DND-41 (cell line): ENCODE results near the gene TUBB2B.

Experiments used
- ATAC-seq: fragments of 200-7000 bp; cut with Tn5 transposase; 3 replicates; pipeline ENCODE4 v1.9.1; 2021; ENCODE audit warnings: low read depth; ENCODE audit not compliant: insufficient read depth
- DNase-seq: peaks from one replicate; pipeline ENCODE4 v3.0.0-alpha.2; 2020
- H2AFZ ChIP-seq: 2 replicates; pipeline ENCODE4 v1.6.0; 2012; ENCODE audit warnings: low read depth, low read length
- H3K27ac ChIP-seq: 2 replicates; pipeline ENCODE4 v1.5.1; 2012; ENCODE audit warnings: low read length, inconsistent platforms
- H3K27me3 ChIP-seq: fragments of 200-600 bp; sonication (generic); 2 replicates; pipeline ENCODE4 v1.6.0; 2012; ENCODE audit warnings: low read length, mild to moderate bottlenecking, inconsistent platforms; ENCODE audit not compliant: insufficient read depth, poor library complexity
- H3K36me3 ChIP-seq: 2 replicates; pipeline ENCODE4 v1.5.1; 2012; ENCODE audit warnings: low read length, inconsistent platforms; ENCODE audit not compliant: insufficient read depth
- H3K4me1 ChIP-seq: 2 replicates; pipeline ENCODE4 v1.5.1; 2012; ENCODE audit warnings: mild to moderate bottlenecking, low read length; ENCODE audit not compliant: insufficient read depth
- H3K4me2 ChIP-seq: 2 replicates; pipeline ENCODE4 v1.6.0; 2012; ENCODE audit warnings: mild to moderate bottlenecking, moderate library complexity, low read length, inconsistent platforms; ENCODE audit not compliant: insufficient read depth
- H3K4me3 ChIP-seq, 2 experiments: fragments of 200-600 bp in 1 of 2; shearing (Covaris generic) in 1 of 2; 2 replicates each; pipeline ENCODE4 v1.5.1; 2012 to 2016; ENCODE audit warnings: inconsistent platforms in 2 of 2, low read length in 2 of 2, mild to moderate bottlenecking in 2 of 2, low read depth in 1 of 2, moderate library complexity in 1 of 2
- H3K79me2 ChIP-seq: 2 replicates; pipeline ENCODE4 v1.6.0; 2012; ENCODE audit warnings: low read length, inconsistent platforms; ENCODE audit not compliant: insufficient read depth
- H3K9ac ChIP-seq: 2 replicates; pipeline ENCODE4 v1.6.0; 2012; ENCODE audit warnings: low read depth, mild to moderate bottlenecking, inconsistent platforms, low read length, moderate library complexity
- H3K9me3 ChIP-seq: 2 replicates; pipeline ENCODE4 v1.5.1; 2012; ENCODE audit warnings: low read length, moderate library complexity, mild to moderate bottlenecking, inconsistent platforms; ENCODE audit not compliant: insufficient read depth, severe bottlenecking
- H4K20me1 ChIP-seq: 2 replicates; pipeline ENCODE4 v1.6.0; 2012; ENCODE audit warnings: low read length; ENCODE audit not compliant: insufficient read depth
- CTCF ChIP-seq: IDR thresholded peaks from 2 replicates; pipeline ENCODE4 v1.5.1; 2012; ENCODE audit warnings: borderline replicate concordance, low read length, moderate library complexity, mild to moderate bottlenecking; ENCODE audit not compliant: poor library complexity, severe bottlenecking; ENCODE audit errors: extremely low read depth
- EZH2 ChIP-seq: IDR thresholded peaks from 3 replicates; pipeline ENCODE4 v1.6.1; 2012; ENCODE audit warnings: borderline replicate concordance, low read depth, mild to moderate bottlenecking, moderate library complexity, low read length, inconsistent platforms; ENCODE audit not compliant: severe bottlenecking

Gene TUBB2B

DNA sequence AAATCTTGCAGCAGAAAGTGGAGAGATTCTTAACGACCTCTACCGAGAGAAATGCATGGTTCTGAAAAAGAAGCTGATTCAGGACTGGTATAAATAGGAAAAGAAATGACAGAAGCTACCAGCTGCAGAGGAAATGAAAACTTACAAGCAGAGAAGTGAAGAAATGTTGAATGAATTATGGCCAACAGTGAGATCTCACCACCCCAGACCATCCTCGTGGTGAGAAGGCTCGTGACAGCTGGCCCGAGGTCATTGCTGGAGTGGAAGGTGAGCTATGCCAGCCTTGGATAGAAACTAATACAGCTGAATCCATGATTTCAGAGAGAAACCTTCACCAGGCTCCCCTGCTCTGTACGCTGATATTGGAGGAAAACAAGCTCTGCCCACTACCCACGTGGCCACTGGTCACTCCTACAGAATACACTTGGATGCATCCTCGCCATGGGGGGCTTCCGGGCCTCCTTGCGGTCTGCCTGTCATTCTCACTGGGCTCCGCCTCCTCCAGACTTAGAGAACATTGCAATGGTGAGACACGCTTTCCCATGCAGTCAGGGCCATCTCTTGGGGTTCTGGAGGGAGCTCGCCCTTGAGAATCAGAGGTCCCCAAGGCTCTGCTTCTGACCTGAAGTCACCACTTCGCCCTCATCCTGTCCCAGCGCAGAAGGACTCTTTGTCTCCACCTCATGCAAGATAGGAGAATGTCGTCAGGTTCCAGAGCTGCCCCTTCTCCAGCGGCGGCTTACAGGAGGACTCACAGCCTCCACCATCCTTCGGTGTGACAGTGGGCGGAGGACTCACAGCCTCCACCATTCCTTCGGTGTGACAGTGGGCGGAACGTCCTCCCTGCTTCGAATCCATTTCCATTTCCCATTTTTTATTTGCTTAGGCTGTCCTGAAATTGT, 10.6 kb upstream of the TUBB2B start:
- Histone ChIP-seq H3K9me3 (no peaks in the 10 kb centered on the region), H3K9ac (no peak overlapping the region), H3K4me1 (no peaks in the 10 kb centered on the region), H4K20me1 (no peaks in the 10 kb centered on the region), H3K79me2 (no peaks in the 10 kb centered on the region), H3K27ac (no peak overlapping the region), H3K27me3 (peaks cover 21% of the 10 kb centered on the region), H3K4me3 (no peak overlapping the region), H2AFZ (no peak overlapping the region), H3K4me2 (no peak overlapping the region), H3K36me3 (no peaks in the 10 kb centered on the region)
- ATAC-seq: no peak
- TF ChIP-seq EZH2: no peak
- no peak for DNase-seq

- no peak overlapping the region for H3K4me2 ChIP-seq
- TF ChIP-seq CTCF (no peak), EZH2 (no peak)
- H4K20me1 ChIP-seq: no peaks in the 10 kb centered on the region
- no peaks in the 10 kb centered on the region for H3K36me3 ChIP-seq
- DNase-seq: no peak
- no peaks in the 10 kb centered on the region for H3K79me2 ChIP-seq
- ATAC-seq: no peak
- H3K27me3 ChIP-seq: peaks cover 21% of the 10 kb centered on the region
- no peaks in the 10 kb centered on the region for H3K9me3 ChIP-seq
- no peak overlapping the region for H3K4me3 ChIP-seq
- no peak overlapping the region for H3K27ac ChIP-seq
- no peak overlapping the region for H2AFZ ChIP-seq
- no peak overlapping the region for H3K9ac ChIP-seq
- no peaks in the 10 kb centered on the region for H3K4me1 ChIP-seq
Measured at GRCh38 chr6:3236005-3236404, 8.6 kb upstream of the TUBB2B start.

- no peak overlapping the region for H3K9ac ChIP-seq
- H3K79me2 ChIP-seq: no peaks in the 10 kb centered on the region
- H3K4me1 ChIP-seq: no peaks in the 10 kb centered on the region
- H3K4me2 ChIP-seq: no peak overlapping the region
- ATAC-seq (no peak), DNase-seq (no peak)
- no peaks in the 10 kb centered on the region for H3K36me3 ChIP-seq
- H3K9me3 ChIP-seq: no peaks in the 10 kb centered on the region
- H3K27ac ChIP-seq: no peak overlapping the region
- no peaks in the 10 kb centered on the region for H4K20me1 ChIP-seq
- H3K27me3 ChIP-seq: peaks cover 21% of the 10 kb centered on the region
- no peak overlapping the region for H3K4me3 ChIP-seq
- TF ChIP-seq EZH2 (no peak), CTCF (no peak)
- no peak overlapping the region for H2AFZ ChIP-seq
Measured at GRCh38 chr6:3235486-3235885, 8.0 kb upstream of the TUBB2B start.

DNA sequence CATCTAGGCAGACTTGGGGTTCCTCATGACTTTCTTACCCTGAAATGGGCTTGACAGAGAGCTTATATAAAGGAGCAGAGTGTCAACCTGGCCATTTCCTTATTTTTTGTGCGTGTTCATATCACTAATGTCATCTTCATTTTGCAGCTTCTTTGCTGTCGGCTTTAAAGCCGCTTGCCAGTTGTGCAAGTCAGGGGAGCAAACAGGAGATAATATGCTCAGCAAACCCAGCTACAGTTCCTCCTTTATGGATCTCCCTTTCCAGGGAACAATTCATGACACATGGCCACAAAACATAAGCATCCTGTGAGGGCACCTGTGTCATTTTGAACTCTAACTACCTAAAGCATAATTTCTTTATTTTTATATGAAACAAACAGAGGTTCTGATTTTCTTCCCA, 6.5 kb upstream of the TUBB2B start:
- Histone ChIP-seq H4K20me1 (no peaks in the 10 kb centered on the region), H3K36me3 (no peaks in the 10 kb centered on the region), H3K9ac (no peak overlapping the region), H3K4me1 (no peaks in the 10 kb centered on the region), H3K4me3 (no peak overlapping the region), H3K79me2 (no peaks in the 10 kb centered on the region), H2AFZ (no peak overlapping the region), H3K27me3 (peaks cover 21% of the 10 kb centered on the region), H3K4me2 (no peak overlapping the region), H3K9me3 (no peaks in the 10 kb centered on the region), H3K27ac (no peak overlapping the region)
- DNase-seq: no peak
- no peak for ATAC-seq
- no peak for TF ChIP-seq CTCF
- TF ChIP-seq EZH2: no peak
